Fibroblast of lung (primary cell): ENCODE measurements around the gene CPNE8.

Experiments used
- CTCF ChIP-seq, 2 donors: IDR thresholded peaks in 1 of 2; conservative IDR thresholded peaks in 1 of 2; 1 replicate in 1 of 2; 2 replicates in 1 of 2; pipeline ENCODE4 v1.5.1; 2011 to 2012; ENCODE audit warnings: low read length in 2 of 2, control low read depth in 1 of 2, inconsistent platforms in 1 of 2, low read depth in 1 of 2, mild to moderate bottlenecking in 1 of 2
- EZH2 ChIP-seq: IDR thresholded peaks from 2 replicates; pipeline ENCODE4 v1.5.1; 2012; ENCODE audit warnings: low read length, control low read depth, mild to moderate bottlenecking; ENCODE audit errors: missing control alignments

DNA sequence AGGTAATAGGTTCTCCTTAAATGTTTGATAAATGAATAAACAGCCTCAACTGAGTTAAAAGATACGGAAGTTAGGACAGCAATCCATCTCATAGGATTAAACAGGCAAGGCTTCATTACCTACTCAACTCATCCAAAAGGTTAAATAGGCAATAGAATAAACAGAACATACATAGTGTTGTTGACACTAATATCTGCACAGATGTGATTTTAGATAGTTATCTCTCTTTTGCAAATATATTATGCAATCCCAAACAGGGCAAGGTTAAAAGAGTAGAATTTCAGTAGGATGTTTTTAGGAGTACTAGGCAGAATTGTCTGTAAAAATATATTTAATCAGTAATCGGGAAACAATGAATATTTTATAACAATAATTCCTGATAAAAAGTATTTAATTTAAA is 276.3 kb downstream of the CPNE8 start:
- TF ChIP-seq CTCF (conservative IDR thresholded peaks at IDR 0.05 in 1 of 2, IDR thresholded peaks at IDR 0.05 in 1 of 2; ENCODE audit: low read depth in 1 of 2, low read length in 2 of 2) (no peak), EZH2 (no peak)
